ENCODE data around the gene PDE3B.

DNA sequence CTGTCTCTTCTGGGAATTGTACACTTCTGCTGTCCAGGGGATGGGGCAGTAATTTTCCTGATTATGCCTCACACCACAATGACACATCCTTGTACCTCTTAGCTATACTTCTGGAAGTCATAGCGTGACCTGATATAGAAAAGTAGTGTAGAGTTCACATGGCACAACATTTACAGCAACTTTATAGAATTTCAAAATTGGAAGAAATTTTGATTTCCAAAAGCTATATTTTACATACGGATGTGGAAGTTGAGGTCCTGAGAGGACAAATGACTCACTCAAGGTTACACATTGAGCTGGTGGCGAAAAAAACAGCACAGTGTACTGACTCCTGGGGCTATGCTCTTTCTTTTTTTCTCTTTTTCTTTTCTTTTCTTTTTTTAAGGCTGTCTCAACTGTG is 254.8 kb downstream of the PDE3B start:
- TF ChIP-seq RARB (CRISPR knock-in tag; IDR thresholded peaks at IDR 0.05) (no peak), ISL1 (CRISPR knock-in tag; IDR thresholded peaks at IDR 0.05) (no peak), TOX (CRISPR knock-in tag; IDR thresholded peaks at IDR 0.05; ENCODE audit: borderline replicate concordance) (no peak), TCF4 (CRISPR knock-in tag; IDR thresholded peaks at IDR 0.05; ENCODE audit: borderline replicate concordance) (no peak), ESRRG (CRISPR knock-in tag; IDR thresholded peaks at IDR 0.05) (no peak), POU6F1 (CRISPR knock-in tag; IDR thresholded peaks at IDR 0.05; ENCODE audit: borderline replicate concordance, low read depth) (no peak)
- TF ChIP-seq, protein P1, sequence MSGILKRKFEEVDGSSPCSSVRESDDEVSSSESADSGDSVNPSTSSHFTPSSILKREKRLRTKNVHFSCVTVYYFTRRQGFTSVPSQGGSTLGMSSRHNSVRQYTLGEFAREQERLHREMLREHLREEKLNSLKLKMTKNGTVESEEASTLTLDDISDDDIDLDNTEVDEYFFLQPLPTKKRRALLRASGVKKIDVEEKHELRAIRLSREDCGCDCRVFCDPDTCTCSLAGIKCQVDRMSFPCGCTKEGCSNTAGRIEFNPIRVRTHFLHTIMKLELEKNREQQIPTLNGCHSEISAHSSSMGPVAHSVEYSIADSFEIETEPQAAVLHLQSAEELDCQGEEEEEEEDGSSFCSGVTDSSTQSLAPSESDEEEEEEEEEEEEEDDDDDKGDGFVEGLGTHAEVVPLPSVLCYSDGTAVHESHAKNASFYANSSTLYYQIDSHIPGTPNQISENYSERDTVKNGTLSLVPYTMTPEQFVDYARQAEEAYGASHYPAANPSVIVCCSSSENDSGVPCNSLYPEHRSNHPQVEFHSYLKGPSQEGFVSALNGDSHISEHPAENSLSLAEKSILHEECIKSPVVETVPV (CRISPR knock-in tag; IDR thresholded peaks at IDR 0.05) = no peak
- TF ChIP-seq, protein P2, sequence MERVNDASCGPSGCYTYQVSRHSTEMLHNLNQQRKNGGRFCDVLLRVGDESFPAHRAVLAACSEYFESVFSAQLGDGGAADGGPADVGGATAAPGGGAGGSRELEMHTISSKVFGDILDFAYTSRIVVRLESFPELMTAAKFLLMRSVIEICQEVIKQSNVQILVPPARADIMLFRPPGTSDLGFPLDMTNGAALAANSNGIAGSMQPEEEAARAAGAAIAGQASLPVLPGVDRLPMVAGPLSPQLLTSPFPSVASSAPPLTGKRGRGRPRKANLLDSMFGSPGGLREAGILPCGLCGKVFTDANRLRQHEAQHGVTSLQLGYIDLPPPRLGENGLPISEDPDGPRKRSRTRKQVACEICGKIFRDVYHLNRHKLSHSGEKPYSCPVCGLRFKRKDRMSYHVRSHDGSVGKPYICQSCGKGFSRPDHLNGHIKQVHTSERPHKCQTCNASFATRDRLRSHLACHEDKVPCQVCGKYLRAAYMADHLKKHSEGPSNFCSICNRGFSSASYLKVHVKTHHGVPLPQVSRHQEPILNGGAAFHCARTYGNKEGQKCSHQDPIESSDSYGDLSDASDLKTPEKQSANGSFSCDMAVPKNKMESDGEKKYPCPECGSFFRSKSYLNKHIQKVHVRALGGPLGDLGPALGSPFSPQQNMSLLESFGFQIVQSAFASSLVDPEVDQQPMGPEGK (CRISPR knock-in tag; IDR thresholded peaks at IDR 0.05; ENCODE audit: borderline replicate concordance) = no peak

Measured in SK-N-SH treated with all-trans-retinoic acid at 6 μM for 48 hours (cell line).